Thyroid gland (tissue), 4 donors: ENCODE data around the gene ADAMTS15. TPM values are rescaled to one million over a fixed set of nuclear protein-coding genes. Genes with fewer than 3 reads are reported as not detected.

Source experiments
- DNase-seq, 2 donors: peaks; one replicate each; pipeline ENCODE4 v3.0.0-alpha.2; 2019
- H3K27ac ChIP-seq, 3 donors: fragments of 200-600 bp; sonication (generic); 1 replicate in 2 of 3; 2 replicates in 1 of 3; pipeline ENCODE4 v1.5.1; 2016 to 2019; ENCODE audit warnings: mild to moderate bottlenecking in 1 of 3, moderate library complexity in 1 of 3
- H3K27me3 ChIP-seq: fragments of 200-600 bp; sonication (generic); one replicate; pipeline ENCODE4 v1.5.1; 2019
- H3K36me3 ChIP-seq, 2 donors: fragments of 200-600 bp; sonication (generic); one replicate each; pipeline ENCODE4 v1.5.1; 2016 to 2019
- H3K4me1 ChIP-seq, 2 donors: fragments of 200-600 bp; sonication (generic); one replicate each; pipeline ENCODE4 v1.5.1; 2017 to 2019
- H3K4me3 ChIP-seq, 3 donors: fragments of 200-600 bp; sonication (generic); replicated peaks in 1 of 3; 1 replicate in 2 of 3; 2 replicates in 1 of 3; pipeline ENCODE4 v1.5.1; 2016; ENCODE audit warnings: mild to moderate bottlenecking in 1 of 3
- H3K9me3 ChIP-seq: fragments of 200-600 bp; sonication (generic); one replicate; pipeline ENCODE4 v1.5.1; 2017
- CTCF ChIP-seq, 6 experiments: fragments of 200-600 bp in 3 of 6; fragments of 450-650 bp in 3 of 6; sonication (generic) in 3 of 6; IDR thresholded peaks; one replicate each; pipeline ENCODE4 v1.5.1; 2016 to 2019; ENCODE audit warnings: antibody characterized with exemption in 6 of 6, mild to moderate bottlenecking in 2 of 6, inconsistent platforms in 1 of 6, moderate library complexity in 1 of 6
- POLR2A ChIP-seq, 2 donors: fragments of 450-650 bp; IDR thresholded peaks; one replicate each; pipeline ENCODE4 v1.6.1; 2017; ENCODE audit warnings: antibody characterized with exemption in 2 of 2, mild to moderate bottlenecking in 2 of 2, moderate library complexity in 1 of 2
- WGBS, 2 donors: methylation state at CpG; one replicate each; pipeline ENCODE4 v1.1.5; 2017; 5-methylcytosine and 5-hydroxymethylcytosine counted together
- intact Hi-C: fragments of 100-400 bp; cut with DNase I; formaldehyde crosslinking; loops from one replicate; pipeline ENCODE4 v1.15.1; 2023
- total RNA-seq, 4 donors: library from RNA; depleted of rRNA; stranded (reverse); fragments of >200 nt; gene quantifications; one replicate each; pipeline ENCODE4 v1.2.3, GENCODE V29; 2016

Gene ADAMTS15
- total RNA-seq, 4 donors from 2014 or later = 11.2 to 29.2 (median 23.5) TPM

DNA sequence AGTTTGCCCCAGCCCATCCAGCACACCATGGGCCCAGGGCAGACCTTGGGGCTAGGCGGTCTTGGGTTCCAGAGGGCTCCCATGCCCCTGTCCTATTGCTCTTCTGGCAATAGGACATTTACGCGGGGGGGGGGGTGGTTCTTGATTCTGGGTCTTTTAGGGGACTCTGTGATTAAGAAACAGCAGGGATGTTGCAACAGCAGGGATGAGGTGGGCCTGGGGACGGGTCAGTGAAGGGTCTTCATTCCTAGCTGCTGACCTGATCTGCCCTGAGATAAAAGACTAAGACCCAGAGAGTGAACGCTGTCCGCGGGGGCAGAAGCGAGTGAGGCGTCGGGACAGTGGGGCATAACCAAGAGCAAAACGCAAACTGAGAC is 418 bp upstream of the ADAMTS15 start:
- intact Hi-C loops = no loop called here
- 7 to 12% methylated on average over 11 of the region's 11 CpGs for WGBS, 2 donors
- H3K9me3 ChIP-seq = no peaks in the 10 kb centered on the region
- no peaks in the 10 kb centered on the region for H3K36me3 ChIP-seq
- peak overlapping the region in 1 of 3 donors; percentile 50 for H3K4me3 ChIP-seq
- H3K27ac ChIP-seq = peak overlapping the region in 2 of 3 donors; percentile 24 to 77
- peaks cover 21 to 25% of the 10 kb centered on the region in 2 donors for H3K4me1 ChIP-seq
- DNase-seq = no peak
- no peak for TF ChIP-seq POLR2A (IDR thresholded peaks at IDR 0.05)
- TF ChIP-seq CTCF (IDR thresholded peaks at IDR 0.05) = no peak
- H3K27me3 ChIP-seq = no peaks in the 10 kb centered on the region

DNA sequence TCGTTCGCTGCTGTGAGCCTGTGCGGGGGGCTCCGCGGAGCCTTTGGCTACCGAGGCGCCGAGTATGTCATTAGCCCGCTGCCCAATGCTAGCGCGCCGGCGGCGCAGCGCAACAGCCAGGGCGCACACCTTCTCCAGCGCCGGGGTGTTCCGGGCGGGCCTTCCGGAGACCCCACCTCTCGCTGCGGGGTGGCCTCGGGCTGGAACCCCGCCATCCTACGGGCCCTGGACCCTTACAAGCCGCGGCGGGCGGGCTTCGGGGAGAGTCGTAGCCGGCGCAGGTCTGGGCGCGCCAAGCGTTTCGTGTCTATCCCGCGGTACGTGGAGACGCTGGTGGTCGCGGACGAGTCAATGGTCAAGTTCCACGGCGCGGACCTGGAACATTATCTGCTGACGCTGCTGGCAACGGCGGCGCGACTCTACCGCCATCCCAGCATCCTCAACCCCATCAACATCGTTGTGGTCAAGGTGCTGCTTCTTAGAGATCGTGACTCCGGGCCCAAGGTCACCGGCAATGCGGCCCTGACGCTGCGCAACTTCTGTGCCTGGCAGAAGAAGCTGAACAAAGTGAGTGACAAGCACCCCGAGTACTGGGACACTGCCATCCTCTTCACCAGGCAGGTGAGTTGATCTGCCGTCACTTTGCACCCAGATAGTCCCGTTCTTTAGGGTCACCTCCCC is 1.0 kb downstream of the ADAMTS15 start:
- intact Hi-C loops = no loop called here
- H3K9me3 ChIP-seq = no peaks in the 10 kb centered on the region
- peak overlapping the region; percentile 68 to 82 (median 77) for H3K27ac ChIP-seq
- no peak for TF ChIP-seq POLR2A (IDR thresholded peaks at IDR 0.05)
- TF ChIP-seq CTCF (IDR thresholded peaks at IDR 0.05) = no peak
- no peaks in the 10 kb centered on the region for H3K36me3 ChIP-seq
- H3K4me1 ChIP-seq = peaks cover 27 to 31% of the 10 kb centered on the region in 2 donors
- peak; percentile 33 to 41 for DNase-seq
- no peaks in the 10 kb centered on the region for H3K27me3 ChIP-seq
- H3K4me3 ChIP-seq = peak overlapping the region; percentile 50 to 90 (median 85)
- 2 to 3% methylated on average over 30 to 41 of the region's 64 CpGs for WGBS, 2 donors

DNA sequence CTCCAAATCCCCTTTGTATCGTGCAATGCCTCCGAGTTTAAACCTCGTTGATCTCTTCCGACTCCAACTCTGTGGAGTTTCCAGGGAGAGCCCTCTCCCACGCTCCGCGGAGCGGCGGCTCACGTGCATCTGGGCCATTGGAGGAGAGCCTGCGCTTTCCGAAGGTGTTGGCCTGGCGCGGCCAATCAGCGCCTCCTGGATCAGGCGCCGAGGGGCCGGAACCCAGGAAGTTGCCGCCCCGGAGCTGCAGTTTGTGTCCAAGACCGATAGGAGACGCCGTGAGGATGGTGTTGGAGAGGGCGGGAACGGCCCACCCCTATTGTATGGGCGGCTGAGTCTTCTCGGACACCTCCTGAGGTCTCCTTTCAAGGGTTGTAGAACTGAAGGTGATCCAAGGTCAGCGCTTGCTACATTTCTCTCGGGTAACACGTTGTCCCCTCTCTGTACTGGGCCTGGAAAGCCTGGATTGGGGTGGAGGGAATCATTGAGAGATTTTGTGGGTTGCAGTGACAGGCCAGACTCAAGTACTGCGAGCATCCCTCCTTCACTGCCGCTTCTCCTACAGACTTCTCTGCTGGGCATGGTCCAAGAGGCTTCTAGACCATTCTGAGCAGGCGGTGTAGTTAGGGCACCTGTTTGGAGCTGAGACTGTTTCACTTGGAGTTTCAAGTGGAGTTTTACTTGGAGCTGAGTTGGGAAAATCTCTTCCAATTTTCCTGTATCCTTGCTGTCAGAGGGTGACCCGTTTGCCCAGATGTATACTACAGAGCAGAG is 1.7 kb downstream of the ADAMTS15 start:
- 19 to 31% methylated on average over 34 of the region's 34 CpGs for WGBS, 2 donors
- peak overlapping the region; percentile 50 to 90 (median 85) for H3K4me3 ChIP-seq
- no peaks in the 10 kb centered on the region for H3K9me3 ChIP-seq
- intact Hi-C loops = loop anchor here (10.0 kb wide), 1 partner anchor 85 kb away; no protein-coding TSS in a partner anchor
- TF ChIP-seq CTCF (IDR thresholded peaks at IDR 0.05) (peak; percentile 49 to 90 (median 69)), POLR2A (IDR thresholded peaks at IDR 0.05) (peak in 1 of 2 donors; percentile 78)
- peaks cover 35 to 38% of the 10 kb centered on the region in 2 donors for H3K4me1 ChIP-seq
- H3K36me3 ChIP-seq = no peaks in the 10 kb centered on the region
- peak overlapping the region; percentile 68 to 82 (median 77) for H3K27ac ChIP-seq
- no peaks in the 10 kb centered on the region for H3K27me3 ChIP-seq
- DNase-seq = peak; percentile 89 to 94

GRCh38 chr11:130451231-130452019 is 3.0 kb downstream of the ADAMTS15 start:
- intact Hi-C loops = loop anchor here (10.0 kb wide), 1 partner anchor 83 kb away; no protein-coding TSS in a partner anchor

More at GRCh38 chr11:130451231-130452019, 3.0 kb downstream of the ADAMTS15 start:
- WGBS, 2 donors = 73 to 75% methylated on average over 6 of the region's 6 CpGs
- H3K36me3 ChIP-seq = no peaks in the 10 kb centered on the region
- no peak overlapping the region for H3K4me3 ChIP-seq
- no peak for DNase-seq
- TF ChIP-seq CTCF (IDR thresholded peaks at IDR 0.05) = no peak
- no peak for TF ChIP-seq POLR2A (IDR thresholded peaks at IDR 0.05)
- H3K27ac ChIP-seq = peak overlapping the region; percentile 30 to 82 (median 77)
- H3K4me1 ChIP-seq = peaks cover 46 to 48% of the 10 kb centered on the region in 2 donors
- H3K27me3 ChIP-seq = no peaks in the 10 kb centered on the region
- H3K9me3 ChIP-seq = no peaks in the 10 kb centered on the region
